NCI-H524 (cell line): ENCODE results near the gene KCNQ1.

ENCODE experiments used
- DNase-seq, 2 experiments: peaks; one replicate each; lab custom pipeline; 2025; lab: John Stamatoyannopoulos, UW

Gene KCNQ1

DNA sequence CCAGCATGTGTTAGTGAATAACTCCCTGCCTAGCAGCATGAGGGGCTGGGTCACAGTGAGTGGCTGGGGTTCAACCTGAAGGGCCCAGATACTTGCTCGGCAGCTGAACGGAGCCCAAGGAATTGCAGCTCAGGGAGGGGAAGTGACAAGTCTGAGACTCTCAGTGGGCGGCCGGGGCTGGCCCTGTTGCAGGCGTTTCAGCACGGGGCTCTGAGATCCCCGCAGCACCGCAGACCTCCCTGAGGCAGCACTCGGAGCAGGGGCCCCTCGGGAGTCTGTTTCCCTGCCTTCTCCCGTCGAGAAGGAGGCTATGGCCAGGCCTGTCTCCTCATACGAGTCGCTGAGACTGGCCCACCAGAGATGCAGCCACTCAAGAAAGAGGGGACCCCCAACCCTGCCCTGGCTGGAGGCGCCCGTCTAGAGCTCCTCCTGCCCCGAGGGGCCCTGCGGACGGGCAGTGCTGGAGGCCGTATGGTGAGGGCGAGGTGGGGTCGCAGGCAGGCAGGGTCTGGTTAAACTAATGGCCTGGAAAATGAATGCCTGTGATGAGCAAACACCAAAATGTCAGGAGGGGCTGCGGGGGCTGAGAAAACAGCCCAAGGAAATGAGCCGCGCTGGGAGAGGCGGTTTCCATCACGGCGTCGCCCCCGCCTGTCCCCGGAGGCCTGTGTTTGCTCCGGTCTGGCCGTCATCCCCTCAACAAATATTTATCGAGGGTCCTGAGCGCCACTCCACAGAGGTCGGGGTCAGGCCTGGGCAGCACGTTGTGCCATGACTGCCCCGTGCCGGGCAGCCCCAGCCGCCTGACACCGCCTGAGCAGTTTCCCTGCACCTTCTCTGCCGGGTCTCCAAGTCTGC lies 35.0 kb upstream of the KCNQ1 start:
- no peak for DNase-seq

DNA sequence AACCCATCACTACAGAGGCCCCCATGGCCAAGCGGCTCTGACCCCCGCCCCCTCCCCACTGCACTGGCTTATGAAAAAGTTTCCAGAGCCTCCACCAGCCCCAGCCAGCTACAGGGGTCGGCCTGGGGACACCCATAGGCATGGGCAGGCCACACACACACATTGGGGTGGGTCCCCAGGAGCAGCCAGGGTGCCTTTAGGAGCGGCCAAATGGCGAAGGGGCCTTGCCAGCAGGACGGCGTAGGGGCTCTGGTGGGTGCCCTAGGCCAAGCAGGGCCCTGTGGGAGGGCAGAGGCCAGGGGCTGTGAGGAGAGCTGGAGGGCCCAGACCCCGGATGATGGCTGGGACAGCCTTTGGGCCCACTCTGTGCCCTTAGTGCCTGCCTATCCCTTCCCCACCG lies 34.2 kb upstream of the KCNQ1 start:
- DNase-seq = no peak

DNA sequence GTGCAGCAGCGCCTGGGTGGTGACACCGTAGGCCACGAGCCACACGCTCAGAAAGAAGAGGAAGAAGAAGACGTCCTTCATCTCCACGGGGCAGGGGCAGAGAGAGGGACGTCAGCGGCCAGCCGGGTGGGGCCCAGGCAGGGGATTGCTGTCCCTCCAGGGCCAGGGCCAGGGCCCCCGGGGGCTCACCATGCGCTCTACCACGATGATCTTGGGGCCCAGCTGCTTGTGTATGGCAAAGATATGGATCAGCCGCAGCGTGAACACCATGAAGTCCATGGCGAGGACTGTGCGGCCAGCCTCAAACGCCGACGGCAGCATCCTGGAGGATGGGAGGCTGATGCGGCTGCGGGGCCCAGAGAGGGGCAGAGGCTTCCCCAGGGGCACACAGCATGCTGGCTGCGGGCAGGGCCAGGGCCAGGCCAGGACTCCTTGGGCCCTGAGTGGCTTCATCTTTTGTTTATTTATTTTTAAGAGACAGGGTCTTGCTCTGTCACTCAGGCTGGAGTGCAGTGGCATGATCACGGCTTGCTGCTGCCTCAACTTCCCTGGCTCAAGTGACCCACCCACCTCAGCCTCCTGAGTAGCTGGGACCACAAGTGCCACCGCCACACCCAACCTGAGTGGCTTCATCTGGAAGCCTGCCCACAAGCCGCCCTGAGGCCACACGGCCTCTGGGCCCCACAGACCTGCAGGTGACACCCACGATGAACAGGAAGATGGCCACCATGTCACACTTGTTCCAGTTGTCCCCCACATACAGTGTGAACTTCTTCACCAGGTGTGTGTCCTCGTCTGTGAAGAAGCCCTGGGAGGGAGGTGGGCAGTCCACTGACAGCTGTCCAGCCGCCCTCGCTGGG lies 33.1 kb upstream of the KCNQ1 start:
- DNase-seq = no peak

DNA sequence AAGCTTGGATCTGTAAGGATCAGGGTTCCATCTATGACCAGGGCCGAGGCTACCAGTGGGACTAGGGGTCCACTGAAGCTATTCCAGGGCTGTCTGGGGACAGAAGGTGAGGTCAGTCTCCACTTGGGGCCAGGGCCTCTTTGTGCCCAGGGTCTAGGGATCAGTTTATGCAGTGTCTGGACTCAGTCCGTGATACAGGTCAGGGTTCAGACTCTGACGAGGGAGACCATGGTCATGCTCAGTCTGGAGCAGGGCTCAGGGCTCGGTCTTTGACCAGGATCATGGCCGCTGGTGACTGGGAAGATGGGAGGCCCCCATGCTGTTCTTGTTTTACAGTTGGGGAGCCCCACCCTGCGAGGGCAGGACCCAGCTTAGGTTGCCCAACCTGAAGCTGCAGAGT lies 32.5 kb upstream of the KCNQ1 start:
- no peak for DNase-seq

DNA sequence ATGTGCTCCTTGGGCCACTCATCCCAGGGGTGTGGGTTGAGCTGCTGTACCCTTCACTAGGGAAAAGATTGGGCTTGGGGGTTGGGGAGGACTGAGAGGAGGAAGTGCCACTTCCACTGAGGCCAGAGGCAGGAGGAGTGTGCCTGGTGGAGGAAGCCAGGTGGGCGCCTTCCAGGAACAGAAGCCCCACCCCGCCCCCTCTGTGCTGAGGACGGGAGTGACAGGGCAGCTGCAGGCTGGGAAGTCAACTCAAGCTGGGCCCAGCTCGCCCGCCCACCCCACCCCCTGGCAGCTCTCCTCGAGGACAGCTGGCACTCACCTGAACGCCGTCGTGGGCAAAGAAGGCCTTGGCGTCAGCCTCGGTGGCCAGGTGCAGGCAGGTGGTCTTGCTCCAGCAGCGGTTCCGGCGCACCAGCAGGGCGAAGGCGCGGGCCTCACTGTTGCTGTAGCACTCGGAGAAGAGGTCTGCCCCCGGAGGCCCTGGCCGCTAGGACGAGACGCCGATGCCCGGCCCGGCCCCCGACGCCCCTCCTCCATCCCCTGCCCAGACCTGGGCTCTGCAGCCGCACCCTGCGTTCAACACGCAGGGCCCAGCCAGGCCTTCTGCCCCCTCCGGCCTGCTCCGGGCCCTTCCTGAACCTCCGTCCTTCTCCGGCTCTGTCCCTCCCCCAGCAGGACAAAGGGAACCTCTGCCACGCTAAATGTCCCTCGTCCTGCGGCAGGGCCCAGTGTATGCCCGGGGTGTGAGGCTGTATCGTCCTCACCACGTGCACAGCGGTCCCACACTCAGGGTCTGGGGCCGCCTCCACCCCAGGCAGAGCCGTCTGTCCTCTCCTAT lies 30.8 kb upstream of the KCNQ1 start:
- no peak for DNase-seq

DNA sequence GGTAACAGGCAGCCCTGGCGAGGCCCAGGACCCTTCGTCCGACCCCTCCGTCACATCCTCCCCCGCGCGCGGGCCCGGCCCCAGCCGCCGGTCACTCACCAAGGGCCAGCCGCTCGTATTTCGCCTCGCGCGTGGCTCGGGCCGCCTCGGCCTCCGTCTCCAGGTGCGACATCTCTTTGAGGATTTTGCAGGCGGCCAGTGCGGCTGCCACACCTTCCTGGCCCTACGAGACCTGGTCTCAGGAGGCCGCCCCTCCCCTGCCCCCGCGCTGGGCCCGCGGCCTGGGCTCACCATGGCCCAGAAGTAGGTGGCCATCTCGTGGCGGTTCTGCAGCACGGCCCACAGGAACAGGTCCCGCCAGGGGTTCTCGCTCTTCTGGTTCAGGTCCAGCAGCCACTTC lies 30.2 kb upstream of the KCNQ1 start:
- no peak for DNase-seq

DNA sequence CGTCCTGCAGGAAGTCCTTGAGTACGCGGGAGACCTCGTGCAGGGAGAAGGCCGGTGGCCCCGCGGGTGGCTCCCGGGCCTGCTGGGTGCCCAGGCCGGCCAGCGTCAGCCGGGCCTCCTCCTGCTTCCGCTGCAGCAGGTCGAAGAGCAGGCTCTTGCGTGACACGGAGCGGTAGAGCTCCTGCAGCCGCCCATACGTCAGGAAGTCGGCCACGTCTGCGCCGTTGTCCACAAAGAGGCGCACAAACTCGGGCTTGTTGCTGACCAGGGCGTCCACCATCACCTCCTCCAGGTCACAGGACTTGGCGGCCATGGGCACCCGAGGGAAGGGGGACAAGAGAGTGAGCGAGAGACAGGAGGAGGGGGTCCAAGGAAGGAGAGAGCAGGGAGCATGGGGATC lies 29.6 kb upstream of the KCNQ1 start:
- DNase-seq = no peak

DNA sequence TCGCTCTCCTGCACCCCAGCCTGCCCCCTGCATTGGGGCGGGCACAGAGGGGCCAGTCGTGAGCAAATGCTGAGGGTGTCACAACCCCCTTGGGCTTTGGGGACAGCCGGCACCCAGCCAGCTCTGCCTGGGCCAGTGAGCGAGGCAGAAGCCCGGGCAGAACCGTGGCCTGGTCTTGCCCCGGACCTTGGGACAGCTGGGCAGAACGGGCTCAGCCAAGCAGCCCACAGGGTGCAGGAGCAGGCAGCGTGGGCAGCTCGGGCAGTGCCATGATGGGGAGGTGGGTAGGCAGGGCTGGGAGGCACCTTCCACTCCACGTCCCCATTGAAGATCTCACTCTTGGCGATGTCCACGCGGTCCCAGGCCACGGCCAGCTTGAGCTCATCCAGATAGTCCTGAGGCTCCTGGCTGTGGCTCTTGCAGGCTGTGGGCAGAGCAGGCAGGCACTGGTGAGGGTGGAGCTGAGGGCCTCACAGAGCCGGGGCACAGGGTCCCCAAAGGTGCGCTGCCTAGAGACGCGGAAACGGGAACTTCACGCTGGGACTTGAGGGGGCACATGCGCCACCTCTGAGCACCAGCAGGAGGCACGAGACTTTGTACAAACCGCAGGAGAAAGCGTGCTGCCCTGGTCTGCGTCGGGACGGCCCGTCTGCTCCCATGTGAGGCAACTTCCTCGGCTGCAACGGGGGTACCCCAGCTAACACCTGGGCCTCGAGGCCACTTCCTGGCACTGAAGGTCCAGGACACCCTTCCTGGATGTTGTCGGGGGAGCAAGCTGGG lies 29.0 kb upstream of the KCNQ1 start:
- DNase-seq = no peak

DNA sequence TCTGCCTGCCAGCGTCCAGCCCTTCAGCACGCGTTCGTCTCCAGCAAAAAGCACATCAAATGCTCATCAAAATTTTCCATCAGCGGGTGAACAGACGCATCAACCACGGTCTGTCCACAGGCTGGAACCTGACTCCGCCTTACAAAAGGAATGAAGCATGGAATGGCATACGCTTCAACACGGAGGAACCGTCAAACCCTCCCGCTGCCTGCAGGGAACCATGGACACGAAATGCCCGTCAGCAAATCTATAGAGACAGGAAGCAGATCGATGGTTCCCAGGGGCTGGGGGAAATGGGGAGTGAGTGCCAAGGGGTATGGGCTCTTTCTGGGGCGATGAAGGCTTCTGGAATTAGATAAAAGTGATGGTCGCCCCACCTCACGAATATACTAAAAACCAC lies 28.0 kb upstream of the KCNQ1 start:
- DNase-seq = no peak

DNA sequence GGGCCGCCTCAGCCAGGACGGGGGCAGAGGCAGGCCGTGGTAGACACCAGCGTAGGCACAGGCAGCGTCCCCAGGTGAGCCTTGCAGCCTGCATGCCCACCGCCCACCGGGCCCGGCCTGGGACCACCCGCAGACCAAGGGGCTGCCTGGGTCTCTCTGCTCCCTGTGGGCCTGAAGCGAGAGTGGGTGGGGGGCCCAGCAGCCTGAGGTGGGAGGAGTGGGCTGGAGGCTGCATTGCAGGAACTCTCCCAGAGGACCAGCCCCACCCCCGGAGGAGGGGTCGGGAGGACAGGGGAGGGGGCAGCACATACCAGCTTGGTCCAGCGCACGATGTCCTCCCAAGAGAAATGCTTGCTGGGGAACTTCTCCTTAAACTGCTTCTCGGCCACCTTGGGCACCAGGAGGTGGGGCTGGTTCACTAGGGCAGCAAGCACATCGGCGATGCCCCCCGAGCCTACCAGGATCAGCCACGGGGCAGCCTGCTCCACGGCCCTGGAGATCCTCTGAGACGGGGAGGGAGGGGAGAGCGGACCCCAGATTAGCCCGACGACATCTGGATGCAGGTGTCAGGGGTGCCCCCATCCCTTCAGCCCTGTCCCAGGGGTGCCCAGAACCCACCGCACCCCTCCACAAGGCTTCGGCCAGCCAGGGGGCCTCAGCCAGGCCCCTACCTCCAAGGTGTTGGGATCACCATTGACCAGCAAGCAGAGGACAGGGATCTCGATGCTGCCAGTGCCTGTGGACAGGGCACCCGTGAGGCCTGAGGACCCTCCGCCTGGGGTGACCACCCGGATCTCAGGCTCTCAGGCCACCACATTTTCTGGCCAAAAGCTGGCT lies 26.7 kb upstream of the KCNQ1 start:
- no peak for DNase-seq

DNA sequence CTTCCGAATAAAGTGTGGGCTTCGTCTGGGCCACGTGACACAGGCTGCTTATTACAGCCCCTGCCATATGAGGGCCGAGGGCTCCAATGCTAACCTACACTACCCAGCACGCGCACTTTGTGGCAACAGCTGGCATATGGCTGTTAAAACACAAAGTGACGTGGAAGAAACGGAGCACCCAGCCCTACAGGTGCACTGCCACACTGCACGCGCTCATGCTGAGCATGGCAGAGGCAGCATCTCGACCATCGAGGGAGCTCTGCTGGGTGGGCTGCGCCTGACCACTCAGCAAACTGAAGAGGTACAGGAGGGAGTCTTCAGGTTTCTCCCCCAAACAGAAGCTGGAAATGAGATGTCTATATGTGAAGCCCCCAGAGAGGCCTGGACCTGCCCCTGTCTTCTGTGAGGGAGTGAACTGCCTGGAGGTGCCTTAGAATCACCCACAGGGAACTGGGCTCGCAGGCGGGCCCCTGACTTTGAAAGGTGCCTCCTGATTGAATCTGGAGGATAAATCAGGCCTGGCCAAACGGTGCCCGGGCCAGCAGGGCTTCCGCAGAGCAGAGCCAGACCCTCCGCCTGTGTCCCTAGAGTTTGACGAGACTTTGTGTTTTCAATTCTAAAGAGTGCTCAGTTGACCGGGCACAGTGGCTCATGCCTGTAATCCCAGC lies 26.0 kb upstream of the KCNQ1 start:
- DNase-seq = peak in 1 of 2 experiments; percentile 34

DNA sequence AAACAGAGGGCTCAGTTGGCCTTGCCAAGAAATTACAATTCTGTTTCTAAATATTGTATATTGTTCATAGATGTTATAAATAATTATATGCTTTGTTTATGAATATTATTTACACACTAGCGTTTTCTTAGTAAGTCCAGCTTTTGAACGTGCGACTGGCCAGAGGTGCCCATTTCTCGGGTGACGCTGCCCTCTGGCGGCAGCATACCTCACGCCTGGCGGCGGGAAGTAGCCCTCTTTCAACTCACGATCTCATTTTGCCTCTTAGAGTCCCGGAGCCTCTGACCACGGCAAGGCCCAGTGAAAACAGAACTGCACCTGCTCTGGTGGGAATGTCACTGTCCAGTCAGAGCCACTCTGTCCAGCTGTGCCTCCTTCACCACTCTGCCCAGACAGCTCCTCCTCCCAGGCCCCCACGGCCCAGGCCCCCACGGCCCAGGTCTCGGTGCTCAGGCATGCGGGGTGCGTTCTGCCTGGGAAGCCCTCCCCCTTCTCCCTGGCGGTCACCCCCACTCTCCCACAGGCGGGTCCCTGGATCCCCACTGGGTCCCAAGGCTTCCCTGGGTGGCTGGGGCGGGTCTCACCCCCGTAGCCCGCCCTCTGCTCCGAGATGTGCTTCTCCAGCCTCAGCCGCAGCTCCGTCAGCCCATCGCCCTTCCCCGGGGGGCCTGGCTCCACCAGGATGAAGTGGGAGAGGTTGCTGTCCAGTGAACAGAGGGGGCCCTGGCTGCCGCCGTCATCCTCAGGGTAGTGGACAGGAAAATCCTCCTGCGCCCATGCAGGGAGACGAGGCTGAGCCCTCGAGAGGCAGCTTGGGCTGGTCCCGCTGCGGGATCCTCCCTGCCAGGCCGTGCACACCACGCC lies 24.9 kb upstream of the KCNQ1 start:
- DNase-seq = peak; percentile 19 to 56

DNA sequence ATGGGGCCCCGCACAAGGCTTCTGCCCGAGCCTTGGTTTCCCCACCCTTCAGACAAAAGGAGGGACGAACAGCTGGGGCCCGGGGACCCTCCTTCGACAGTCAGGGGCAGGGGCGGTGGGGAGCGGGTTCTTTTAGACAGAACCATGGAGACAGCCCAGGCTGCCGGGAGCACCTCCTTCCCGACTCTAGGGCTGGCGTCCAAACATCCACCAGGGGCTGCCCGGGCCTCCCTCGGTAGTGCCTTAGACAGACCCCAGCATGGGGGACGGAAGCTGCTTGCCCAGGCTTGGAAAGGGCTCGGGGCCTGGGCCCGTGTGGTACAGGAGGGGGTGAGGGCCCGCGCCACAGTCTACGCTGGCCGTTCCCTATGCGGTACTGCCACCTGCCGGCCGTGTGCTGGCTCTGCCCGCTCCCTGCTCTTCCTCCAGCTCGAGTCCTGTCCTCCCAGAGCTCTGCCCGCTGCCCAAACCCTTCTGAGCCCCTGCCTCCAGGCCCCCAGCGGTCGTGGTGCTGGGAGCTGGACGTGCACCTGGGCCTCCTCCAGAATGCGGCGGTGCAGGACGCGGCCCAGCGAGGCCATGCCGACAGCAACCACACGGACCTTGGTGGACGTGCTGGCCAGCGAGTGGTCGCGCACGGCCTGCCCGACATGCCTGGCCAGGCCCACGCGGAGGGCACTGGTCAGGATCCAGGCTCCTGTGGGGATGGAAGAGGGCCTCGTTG lies 24.1 kb upstream of the KCNQ1 start:
- DNase-seq = peak; percentile 9 to 68

DNA sequence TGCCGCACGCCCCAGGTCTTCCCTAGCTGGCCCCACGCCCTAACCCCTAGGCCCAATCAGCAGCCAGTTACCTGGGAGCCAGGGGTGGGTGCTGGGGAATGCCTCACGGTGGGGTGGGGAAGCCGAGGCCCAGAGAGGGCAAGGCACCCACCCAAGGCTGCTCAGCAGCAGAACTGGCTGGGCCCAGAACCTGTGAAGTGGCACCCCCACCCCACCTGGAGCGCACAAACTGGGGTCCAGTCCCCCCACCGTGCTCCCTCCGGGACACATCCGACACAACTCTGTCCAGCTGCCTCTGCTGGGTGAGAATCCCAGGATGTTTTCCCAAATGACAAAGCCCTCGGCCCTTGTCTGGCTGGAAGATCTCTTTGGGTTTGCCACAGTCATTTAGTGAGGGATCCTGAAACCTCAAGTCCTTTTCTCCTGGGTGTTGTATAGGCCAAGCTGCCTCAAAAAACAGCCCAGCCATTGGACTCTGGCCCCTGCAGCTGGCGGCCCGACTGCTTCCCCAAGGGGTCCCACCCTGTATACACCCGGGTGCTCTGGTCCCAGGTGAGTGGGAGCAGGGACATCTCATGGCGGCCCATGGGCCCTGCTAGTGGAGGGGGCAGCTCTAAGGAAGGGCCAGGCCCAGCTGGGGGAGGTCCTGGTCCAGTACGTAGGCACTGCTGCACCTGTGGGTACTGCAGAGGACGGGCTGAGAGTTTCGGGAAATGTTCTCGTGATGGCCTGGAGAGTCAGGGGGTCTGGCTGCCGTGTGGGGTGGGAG lies 23.4 kb upstream of the KCNQ1 start:
- DNase-seq = no peak

DNA sequence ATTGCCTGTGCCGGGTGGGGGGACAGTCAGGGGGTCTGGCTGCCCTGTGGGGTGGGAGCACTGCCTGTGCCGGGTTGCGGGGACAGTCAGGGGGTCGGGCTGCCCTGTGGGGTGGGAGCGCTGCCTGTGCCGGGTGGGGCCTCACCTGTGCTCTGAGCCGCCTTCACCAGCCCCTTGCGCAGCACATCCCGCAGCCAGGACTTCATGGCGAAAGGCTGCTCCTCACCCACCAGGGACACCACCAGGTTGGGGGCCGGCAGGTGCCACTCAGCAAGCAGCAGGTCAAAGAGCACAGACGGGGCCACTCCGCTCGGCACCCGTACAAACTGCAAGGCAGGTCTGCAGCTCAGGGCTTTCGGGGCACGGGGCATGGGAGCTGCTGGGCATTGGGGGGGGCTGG lies 22.8 kb upstream of the KCNQ1 start:
- DNase-seq = no peak

DNA sequence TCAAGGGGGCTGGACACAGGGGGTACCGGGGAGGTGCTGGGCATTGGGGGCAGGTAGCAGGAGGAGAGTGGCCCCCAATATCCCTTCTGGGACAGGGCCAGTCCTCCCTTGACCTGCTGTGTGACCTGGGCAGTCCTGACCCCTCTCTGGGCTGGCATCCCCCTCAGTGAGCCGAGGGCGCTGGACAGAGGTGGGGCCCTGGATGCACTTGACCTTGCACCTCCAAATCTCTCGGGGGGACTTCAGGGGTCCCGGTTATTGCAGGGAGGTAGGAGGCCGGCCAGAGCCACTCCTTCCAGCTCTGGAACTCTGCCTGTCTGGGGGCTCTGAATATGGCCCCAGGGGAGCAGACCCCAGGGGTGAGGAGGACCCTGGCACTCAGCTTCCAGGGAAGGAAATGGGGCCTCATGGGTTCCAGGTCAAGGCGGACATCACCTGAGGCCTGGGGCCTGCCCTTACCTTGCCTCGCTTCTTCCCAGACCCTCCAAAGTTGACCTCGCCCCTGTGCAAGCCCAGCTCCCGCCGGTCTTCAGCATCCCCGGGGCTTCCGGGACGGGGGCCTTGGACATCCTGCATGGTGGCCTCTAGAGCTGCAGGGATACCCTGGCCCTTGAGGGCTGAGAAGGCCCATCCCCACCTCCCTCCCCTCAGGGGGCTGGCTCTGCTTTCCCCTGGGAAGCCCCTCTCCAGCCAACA lies 22.2 kb upstream of the KCNQ1 start:
- no peak for DNase-seq
